KMS-11 (cell line): Measurements from ENCODE around the gene HDAC4.

Experiments used
- H2AFZ ChIP-seq: fragments of 200-600 bp; sonication (generic); 2 replicates; pipeline ENCODE4 v1.6.1; 2016; ENCODE audit warnings: antibody characterized with exemption, mixed run types, low read depth
- H3K27ac ChIP-seq: fragments of 200-600 bp; sonication (generic); 2 replicates; pipeline ENCODE4 v1.6.1; 2016; ENCODE audit warnings: mild to moderate bottlenecking, mixed run types
- H3K27me3 ChIP-seq: fragments of 200-600 bp; sonication (generic); 2 replicates; pipeline ENCODE4 v1.6.1; 2017; ENCODE audit warnings: mild to moderate bottlenecking, low read depth, mixed run types, moderate library complexity; ENCODE audit not compliant: insufficient read depth
- H3K36me3 ChIP-seq: fragments of 200-600 bp; sonication (generic); 2 replicates; pipeline ENCODE4 v1.6.1; 2017; ENCODE audit warnings: mild to moderate bottlenecking, mixed run types; ENCODE audit not compliant: insufficient read depth
- H3K4me1 ChIP-seq: fragments of 200-600 bp; sonication (generic); 2 replicates; pipeline ENCODE4 v1.6.1; 2016; ENCODE audit warnings: mild to moderate bottlenecking, low read depth, mixed run types; ENCODE audit not compliant: poor library complexity, severe bottlenecking
- H3K4me2 ChIP-seq: fragments of 200-600 bp; sonication (generic); 2 replicates; pipeline ENCODE4 v1.7.0; 2016; ENCODE audit warnings: mild to moderate bottlenecking, mixed run types
- H3K4me3 ChIP-seq: fragments of 200-600 bp; sonication (generic); IDR thresholded peaks from 2 replicates; pipeline ENCODE4 v1.6.1; 2017; ENCODE audit warnings: low read depth, low read length, mixed read lengths; ENCODE audit not compliant: insufficient read depth
- H3K79me2 ChIP-seq: fragments of 200-600 bp; sonication (generic); 2 replicates; pipeline ENCODE4 v1.6.1; 2016; ENCODE audit warnings: low read depth, mixed run types; ENCODE audit not compliant: insufficient read depth
- H3K9ac ChIP-seq: fragments of 200-600 bp; sonication (generic); 2 replicates; pipeline ENCODE4 v1.6.1; 2016; ENCODE audit warnings: mild to moderate bottlenecking, mixed run types
- H4K20me1 ChIP-seq: fragments of 200-600 bp; sonication (generic); 2 replicates; pipeline ENCODE4 v1.6.1; 2016; ENCODE audit warnings: mild to moderate bottlenecking, mixed run types; ENCODE audit not compliant: insufficient read depth
- TF ChIP-seq, protein P1 (sequence below): fragments of 200-600 bp; sonication (generic); conservative IDR thresholded peaks from 2 replicates; pipeline ENCODE4 v1.6.1; 2017; ENCODE audit warnings: low read depth, mild to moderate bottlenecking, antibody characterized with exemption, low read length, moderate library complexity, mixed read lengths

The HDAC4 gene

GRCh38 chr2:239316562-239317465, 84.0 kb downstream of the HDAC4 start:
- H3K27ac ChIP-seq: no peak overlapping the region
- H4K20me1 ChIP-seq: 0 out of 2 replicates have a peak, but pooled peaks cover 3% of the 10 kb centered on the region
- no peaks in the 10 kb centered on the region for H3K36me3 ChIP-seq
- H2AFZ ChIP-seq: no peak overlapping the region
- peaks cover 29% of the 10 kb centered on the region; the same call in 1 of the 2 replicates for H3K79me2 ChIP-seq
- TF ChIP-seq, protein P1, sequence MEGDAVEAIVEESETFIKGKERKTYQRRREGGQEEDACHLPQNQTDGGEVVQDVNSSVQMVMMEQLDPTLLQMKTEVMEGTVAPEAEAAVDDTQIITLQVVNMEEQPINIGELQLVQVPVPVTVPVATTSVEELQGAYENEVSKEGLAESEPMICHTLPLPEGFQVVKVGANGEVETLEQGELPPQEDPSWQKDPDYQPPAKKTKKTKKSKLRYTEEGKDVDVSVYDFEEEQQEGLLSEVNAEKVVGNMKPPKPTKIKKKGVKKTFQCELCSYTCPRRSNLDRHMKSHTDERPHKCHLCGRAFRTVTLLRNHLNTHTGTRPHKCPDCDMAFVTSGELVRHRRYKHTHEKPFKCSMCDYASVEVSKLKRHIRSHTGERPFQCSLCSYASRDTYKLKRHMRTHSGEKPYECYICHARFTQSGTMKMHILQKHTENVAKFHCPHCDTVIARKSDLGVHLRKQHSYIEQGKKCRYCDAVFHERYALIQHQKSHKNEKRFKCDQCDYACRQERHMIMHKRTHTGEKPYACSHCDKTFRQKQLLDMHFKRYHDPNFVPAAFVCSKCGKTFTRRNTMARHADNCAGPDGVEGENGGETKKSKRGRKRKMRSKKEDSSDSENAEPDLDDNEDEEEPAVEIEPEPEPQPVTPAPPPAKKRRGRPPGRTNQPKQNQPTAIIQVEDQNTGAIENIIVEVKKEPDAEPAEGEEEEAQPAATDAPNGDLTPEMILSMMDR: no peak
- no peak overlapping the region for H3K9ac ChIP-seq
- H3K4me3 ChIP-seq: no peak overlapping the region
- peaks cover 13% of the 10 kb centered on the region for H3K4me1 ChIP-seq
- H3K27me3 ChIP-seq: no peaks in the 10 kb centered on the region
- H3K4me2 ChIP-seq: no peak overlapping the region

GRCh38 chr2:239315308-239315707, 85.5 kb downstream of the HDAC4 start:
- Histone ChIP-seq H3K36me3 (no peaks in the 10 kb centered on the region), H3K79me2 (peaks cover 22% of the 10 kb centered on the region; the same call in 1 of the 2 replicates), H3K4me2 (no peak overlapping the region), H3K4me3 (no peak overlapping the region), H2AFZ (no peak overlapping the region), H4K20me1 (0 out of 2 replicates have a peak, but pooled peaks cover under 1% of the 10 kb centered on the region), H3K27me3 (no peaks in the 10 kb centered on the region), H3K4me1 (peaks cover 3% of the 10 kb centered on the region), H3K9ac (no peak overlapping the region), H3K27ac (no peak overlapping the region)
- TF ChIP-seq, protein P1: no peak

DNA sequence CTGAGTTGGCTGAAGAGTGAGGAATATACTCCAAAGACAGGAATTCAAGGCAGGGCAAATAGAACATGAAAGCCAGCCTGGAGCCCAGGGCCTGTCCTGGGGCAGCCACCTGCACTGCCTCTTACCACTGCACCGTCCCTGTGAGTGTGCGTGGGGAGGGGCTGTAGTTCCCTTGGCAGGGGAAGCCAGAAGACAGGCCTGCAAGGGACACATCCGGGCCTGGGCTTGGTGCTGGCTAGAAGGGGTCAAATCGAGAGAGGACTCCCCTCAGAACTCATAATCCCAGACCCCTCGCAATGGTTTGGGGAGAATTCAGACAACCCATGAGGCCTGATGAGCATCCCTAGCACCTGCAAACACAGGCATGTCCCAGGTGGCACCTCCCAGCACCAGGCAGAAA, 87.0 kb downstream of the HDAC4 start:
- Histone ChIP-seq H4K20me1 (no peaks in the 10 kb centered on the region), H3K4me2 (no peak overlapping the region), H3K9ac (no peak overlapping the region), H2AFZ (no peak overlapping the region), H3K27ac (no peak overlapping the region), H3K36me3 (no peaks in the 10 kb centered on the region), H3K4me3 (no peak overlapping the region), H3K27me3 (no peaks in the 10 kb centered on the region), H3K4me1 (no peaks in the 10 kb centered on the region), H3K79me2 (peaks cover 10% of the 10 kb centered on the region; the same call in 1 of the 2 replicates)
- TF ChIP-seq, protein P1: no peak

- H3K9ac ChIP-seq: no peak overlapping the region
- no peaks in the 10 kb centered on the region for H3K4me1 ChIP-seq
- H3K27ac ChIP-seq: no peak overlapping the region
- H3K27me3 ChIP-seq: no peaks in the 10 kb centered on the region
- H4K20me1 ChIP-seq: no peaks in the 10 kb centered on the region
- H2AFZ ChIP-seq: no peak overlapping the region
- TF ChIP-seq, protein P1: no peak
- no peak overlapping the region for H3K4me2 ChIP-seq
- H3K36me3 ChIP-seq: no peaks in the 10 kb centered on the region
- peaks cover 10% of the 10 kb centered on the region; the same call in 1 of the 2 replicates for H3K79me2 ChIP-seq
- H3K4me3 ChIP-seq: no peak overlapping the region
These were observed 87.8 kb downstream of the HDAC4 start for GRCh38 chr2:239312741-239313667.
